ENCODE results near the gene VSIG2. TPM values are rescaled to one million over a fixed set of nuclear protein-coding genes. Genes with fewer than 3 reads are reported as not detected.
A peak's percentile ranks its signal among the peaks of the same experiment; 100 is the strongest.

VSIG2 gene, protein sequence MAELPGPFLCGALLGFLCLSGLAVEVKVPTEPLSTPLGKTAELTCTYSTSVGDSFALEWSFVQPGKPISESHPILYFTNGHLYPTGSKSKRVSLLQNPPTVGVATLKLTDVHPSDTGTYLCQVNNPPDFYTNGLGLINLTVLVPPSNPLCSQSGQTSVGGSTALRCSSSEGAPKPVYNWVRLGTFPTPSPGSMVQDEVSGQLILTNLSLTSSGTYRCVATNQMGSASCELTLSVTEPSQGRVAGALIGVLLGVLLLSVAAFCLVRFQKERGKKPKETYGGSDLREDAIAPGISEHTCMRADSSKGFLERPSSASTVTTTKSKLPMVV
- 0.20 TPM in 2 replicates for total RNA-seq

GRCh38 chr11:124751741-124752470 is at the start of gene VSIG2:
Gene VSIG2, minus strand, starts transcription at chr11:124752255. Its CDS starts 118 bp downstream, at chr11:124752137.
- intact Hi-C loops (cut with micrococcal nuclease) = no loop called here
- H3K4me3 Mint-ChIP-seq = no peak within 1 kb of the TSS
- ChIA-PET POLR2A (interaction anchor here (0.6 kb wide), 1 partner anchor 115 kb away, joined by 5 read pairs; no protein-coding TSS in a partner anchor), CTCF (interaction anchor here (0.9 to 1.4 kb wide), 2 partner anchors 11 to 12 kb away, joined by 3 to 4 read pairs; no protein-coding TSS in a partner anchor)
- no peak within 1 kb of the TSS for H3K27ac Mint-ChIP-seq
- H3K4me1 Mint-ChIP-seq = peaks cover 31% of the 10 kb centered on the region
- peaks cover 2% of the 10 kb centered on the region for H3K27me3 Mint-ChIP-seq
- no peaks in the 10 kb centered on the region for H3K9me3 Mint-ChIP-seq
- TF ChIP-seq CTCF (IDR thresholded peaks at IDR 0.05) = no peak
- ATAC-seq (ENCODE audit: low read depth) (no peak), DNase-seq (no peak)
- peaks cover 3% of the 10 kb centered on the region for H3K36me3 Mint-ChIP-seq (ENCODE audit: low read depth)

DNA sequence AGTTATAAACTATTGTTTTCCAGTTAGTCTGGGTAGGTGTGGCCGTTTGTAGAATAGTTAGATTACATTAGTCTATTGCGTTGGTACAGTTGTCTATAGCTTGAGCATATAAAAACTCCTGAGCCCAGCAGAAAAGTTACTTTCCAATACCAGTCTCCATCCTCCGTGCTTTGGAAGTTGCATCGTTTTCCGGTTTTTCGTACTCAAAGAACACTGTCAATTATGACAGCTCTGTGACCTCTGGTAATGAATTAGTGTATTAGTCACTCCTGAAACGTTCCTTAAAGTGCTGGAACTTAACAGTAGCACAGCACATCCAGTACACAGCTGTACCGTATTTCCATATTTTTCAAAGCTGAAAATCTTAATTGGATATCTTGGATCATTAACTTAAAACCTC is 49.0 kb upstream of the VSIG2 start:
- Mint-ChIP-seq H3K27me3 (no peaks in the 10 kb centered on the region), H3K36me3 (ENCODE audit: low read depth) (peaks cover 12% of the 10 kb centered on the region), H3K27ac (peak overlapping the region; percentile 92), H3K9me3 (no peaks in the 10 kb centered on the region), H3K4me1 (peaks cover 26% of the 10 kb centered on the region), H3K4me3 (peak overlapping the region; percentile 89)
- DNase-seq = no peak
- no peak for TF ChIP-seq CTCF (IDR thresholded peaks at IDR 0.05)
- intact Hi-C loops (cut with micrococcal nuclease) = loop anchor here (2.0 to 5.0 kb wide), 3 partner anchors 36 to 271 kb away; partner anchors contain the start of gene CCDC15
- no peak for ATAC-seq (ENCODE audit: low read depth)
- CTCF ChIA-PET = interaction anchor here (0.9 to 2.7 kb wide), 9 partner anchors 27 to 156 kb away, joined by 3 to 14 read pairs (median 4); partner anchors contain the start of genes SIAE and SPA17
- POLR2A ChIA-PET = interaction anchor here (1.0 to 2.1 kb wide), 12 partner anchors 11 to 1087 kb away, joined by 3 to 13 read pairs (median 6); partner anchors contain the start of genes CCDC15, NRGN, SIAE and SPA17

GRCh38 chr11:124800226-124800929 is 48.3 kb upstream of the VSIG2 start, which contains the start of gene MSANTD2:
Gene MSANTD2, minus strand, starts transcription at chr11:124800406. Its CDS starts 26 bp downstream, at chr11:124800380.
- Mint-ChIP-seq H3K9me3 (no peaks in the 10 kb centered on the region), H3K27ac (peak within 1 kb of the TSS; percentile 92), H3K4me1 (peaks cover 26% of the 10 kb centered on the region), H3K4me3 (peak within 1 kb of the TSS; percentile 92), H3K36me3 (ENCODE audit: low read depth) (peaks cover 9% of the 10 kb centered on the region), H3K27me3 (no peaks in the 10 kb centered on the region)
- DNase-seq (peak; percentile 85), ATAC-seq (ENCODE audit: low read depth) (peak; percentile 84)
- POLR2A ChIA-PET = interaction anchor here (1.0 to 2.1 kb wide), 13 partner anchors 10 to 1088 kb away, joined by 3 to 13 read pairs (median 6); partner anchors contain the start of genes CCDC15, NRGN, SIAE and SPA17
- CTCF ChIA-PET = interaction anchor here (0.9 to 2.7 kb wide), 7 partner anchors 27 to 131 kb away, joined by 3 to 14 read pairs (median 4); partner anchors contain the start of genes SIAE and SPA17
- TF ChIP-seq CTCF (IDR thresholded peaks at IDR 0.05) = no peak
- intact Hi-C loops (cut with micrococcal nuclease) = loop anchor here (1.0 to 5.0 kb wide), 7 partner anchors 36 to 272 kb away; partner anchors contain the start of genes CCDC15, SIAE, SPA17 and TBRG1

- Mint-ChIP-seq H3K9me3 (no peaks in the 10 kb centered on the region), H3K27ac (peak overlapping the region; percentile 92), H3K4me1 (peaks cover 26% of the 10 kb centered on the region), H3K36me3 (ENCODE audit: low read depth) (peaks cover 2% of the 10 kb centered on the region), H3K27me3 (no peaks in the 10 kb centered on the region), H3K4me3 (peak overlapping the region; percentile 92)
- DNase-seq = peak; percentile 53
- ATAC-seq (ENCODE audit: low read depth) = peak; percentile 47
- intact Hi-C loops (cut with micrococcal nuclease) = loop anchor here (1.0 to 5.0 kb wide), 7 partner anchors 37 to 273 kb away; partner anchors contain the start of genes CCDC15, SIAE, SPA17 and TBRG1
- no peak for TF ChIP-seq CTCF (IDR thresholded peaks at IDR 0.05)
- ChIA-PET POLR2A (interaction anchor here (1.0 to 2.1 kb wide), 13 partner anchors 10 to 177 kb away, joined by 3 to 13 read pairs (median 6); partner anchors contain the start of genes CCDC15, NRGN, SIAE and SPA17), CTCF (interaction anchor here (0.9 to 3.7 kb wide), 10 partner anchors 35 to 156 kb away, joined by 3 to 14 read pairs (median 4); partner anchors contain the start of genes SIAE and SPA17)
Observed at GRCh38 chr11:124799348-124800225, 47.5 kb upstream of the VSIG2 start.

Data from activated B cell treated with CpG ODN at 0.5 μM for 24 hours (primary cell).